ENCODE data around the gene NUP43. TPM values are rescaled to one million over a fixed set of nuclear protein-coding genes. Genes with fewer than 3 reads are reported as not detected.
A peak's percentile ranks its signal among the peaks of the same experiment; 100 is the strongest.

The NUP43 gene, protein sequence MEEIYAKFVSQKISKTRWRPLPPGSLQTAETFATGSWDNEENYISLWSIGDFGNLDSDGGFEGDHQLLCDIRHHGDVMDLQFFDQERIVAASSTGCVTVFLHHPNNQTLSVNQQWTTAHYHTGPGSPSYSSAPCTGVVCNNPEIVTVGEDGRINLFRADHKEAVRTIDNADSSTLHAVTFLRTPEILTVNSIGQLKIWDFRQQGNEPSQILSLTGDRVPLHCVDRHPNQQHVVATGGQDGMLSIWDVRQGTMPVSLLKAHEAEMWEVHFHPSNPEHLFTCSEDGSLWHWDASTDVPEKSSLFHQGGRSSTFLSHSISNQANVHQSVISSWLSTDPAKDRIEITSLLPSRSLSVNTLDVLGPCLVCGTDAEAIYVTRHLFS
- 10 to 100 TPM; 18.9 to 24.3 (median 22.6) TPM for total RNA-seq

- peaks cover 0 to 45% (median 15%) of the 10 kb centered on the region in 4 donors for H3K4me1 ChIP-seq
- H3K27ac ChIP-seq, result peak within 1 kb of the TSS; percentile 11 to 87 (median 84)
- TF ChIP-seq POLR2A (IDR thresholded peaks at IDR 0.05), result peak in 1 of 2 donors; percentile 22
- TF ChIP-seq EP300 (IDR thresholded peaks at IDR 0.05), result peak in 1 of 2 donors; percentile 92
- TF ChIP-seq, protein P1, sequence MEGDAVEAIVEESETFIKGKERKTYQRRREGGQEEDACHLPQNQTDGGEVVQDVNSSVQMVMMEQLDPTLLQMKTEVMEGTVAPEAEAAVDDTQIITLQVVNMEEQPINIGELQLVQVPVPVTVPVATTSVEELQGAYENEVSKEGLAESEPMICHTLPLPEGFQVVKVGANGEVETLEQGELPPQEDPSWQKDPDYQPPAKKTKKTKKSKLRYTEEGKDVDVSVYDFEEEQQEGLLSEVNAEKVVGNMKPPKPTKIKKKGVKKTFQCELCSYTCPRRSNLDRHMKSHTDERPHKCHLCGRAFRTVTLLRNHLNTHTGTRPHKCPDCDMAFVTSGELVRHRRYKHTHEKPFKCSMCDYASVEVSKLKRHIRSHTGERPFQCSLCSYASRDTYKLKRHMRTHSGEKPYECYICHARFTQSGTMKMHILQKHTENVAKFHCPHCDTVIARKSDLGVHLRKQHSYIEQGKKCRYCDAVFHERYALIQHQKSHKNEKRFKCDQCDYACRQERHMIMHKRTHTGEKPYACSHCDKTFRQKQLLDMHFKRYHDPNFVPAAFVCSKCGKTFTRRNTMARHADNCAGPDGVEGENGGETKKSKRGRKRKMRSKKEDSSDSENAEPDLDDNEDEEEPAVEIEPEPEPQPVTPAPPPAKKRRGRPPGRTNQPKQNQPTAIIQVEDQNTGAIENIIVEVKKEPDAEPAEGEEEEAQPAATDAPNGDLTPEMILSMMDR (IDR thresholded peaks at IDR 0.05), result peak; percentile 47 to 90 (median 53)
- peaks cover 0 to 33% (median 10%) of the 10 kb centered on the region in 3 donors for H3K36me3 ChIP-seq
- 6% methylated on average over 41 of the region's 41 CpGs for WGBS, 2 donors
- peak within 1 kb of the TSS; percentile 46 to 90 (median 77) for H3K4me3 ChIP-seq
- no peaks in the 10 kb centered on the region for H3K9me3 ChIP-seq
- no peaks in the 10 kb centered on the region for H3K27me3 ChIP-seq
- peak; percentile 92 to 97 for DNase-seq (ENCODE audit: low spot score in 2 of 2)
Observed at GRCh38 chr6:149746147-149746946, at the start of gene NUP43. Gene NUP43 (minus strand): TSS chr6:149746529. CDS start chr6:149746495, 34 bp downstream.

- Histone ChIP-seq H3K4me3 (no peak overlapping the region), H3K36me3 (peaks cover 0 to 27% (median 0%) of the 10 kb centered on the region in 3 donors), H3K9me3 (no peaks in the 10 kb centered on the region), H3K27ac (no peak overlapping the region), H3K4me1 (no peaks in the 10 kb centered on the region), H3K27me3 (no peaks in the 10 kb centered on the region)
- TF ChIP-seq EP300 (IDR thresholded peaks at IDR 0.05) (no peak), POLR2A (IDR thresholded peaks at IDR 0.05) (no peak)
- TF ChIP-seq, protein P1 (IDR thresholded peaks at IDR 0.05), result no peak
- WGBS, 2 donors, result 85 to 92% methylated on average over 3 of the region's 3 CpGs
- no peak for DNase-seq (ENCODE audit: low spot score in 2 of 2)
Observed at GRCh38 chr6:149783551-149783950, 37.2 kb upstream of the NUP43 start.

DNA sequence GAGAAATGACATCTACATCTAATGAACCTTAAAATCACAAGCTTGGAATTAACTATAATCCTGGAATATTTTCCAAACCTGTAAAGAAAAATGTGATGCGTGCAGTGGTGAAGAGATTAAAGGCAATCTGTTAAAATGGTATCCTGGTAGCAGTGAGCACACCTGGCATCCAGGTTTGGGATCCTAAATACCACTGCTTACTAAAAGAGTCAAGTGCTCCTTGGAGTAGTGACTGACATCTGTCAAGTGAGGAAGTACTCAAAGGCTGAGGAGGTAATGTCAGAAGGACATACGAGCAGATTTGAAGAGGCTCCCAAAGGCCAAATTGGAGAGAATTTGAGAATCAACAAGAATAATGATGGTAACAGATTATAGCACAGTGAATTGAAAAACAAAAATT is 36.0 kb upstream of the NUP43 start:
- Histone ChIP-seq H3K4me3 (no peak overlapping the region), H3K9me3 (no peaks in the 10 kb centered on the region), H3K4me1 (no peaks in the 10 kb centered on the region), H3K27ac (no peak overlapping the region), H3K27me3 (no peaks in the 10 kb centered on the region), H3K36me3 (peaks cover 0 to 35% (median 0%) of the 10 kb centered on the region in 3 donors)
- TF ChIP-seq EP300 (IDR thresholded peaks at IDR 0.05), result no peak
- TF ChIP-seq, protein P1 (IDR thresholded peaks at IDR 0.05), result no peak
- TF ChIP-seq POLR2A (IDR thresholded peaks at IDR 0.05), result no peak
- DNase-seq (ENCODE audit: low spot score in 2 of 2), result no peak
- 79 to 87% methylated on average over 2 of the region's 2 CpGs for WGBS, 2 donors

DNA sequence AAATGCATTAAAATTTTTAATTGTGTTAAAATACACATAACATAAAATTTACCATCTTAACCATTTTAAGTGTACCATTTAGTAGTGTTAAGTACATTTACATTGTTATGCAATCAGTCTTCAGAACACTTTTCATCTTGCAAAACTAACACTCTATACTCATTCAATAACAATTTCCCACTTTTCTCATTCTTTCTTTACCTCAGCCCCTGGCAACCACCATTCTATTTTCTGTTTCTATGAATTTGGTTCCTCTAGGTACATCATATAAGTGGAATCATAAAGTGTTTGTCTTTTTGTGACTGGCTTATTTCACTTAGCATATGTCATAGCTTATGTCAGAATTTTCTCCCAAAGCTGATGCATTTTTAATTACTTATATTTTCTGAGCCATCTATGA is 35.4 kb upstream of the NUP43 start:
- no peaks in the 10 kb centered on the region for H3K4me1 ChIP-seq
- no peak overlapping the region for H3K27ac ChIP-seq
- no peak for DNase-seq (ENCODE audit: low spot score in 2 of 2)
- TF ChIP-seq, protein P1 (IDR thresholded peaks at IDR 0.05), result no peak
- no peak for TF ChIP-seq EP300 (IDR thresholded peaks at IDR 0.05)
- H3K9me3 ChIP-seq, result no peaks in the 10 kb centered on the region
- H3K36me3 ChIP-seq, result peaks cover 0 to 36% (median 0%) of the 10 kb centered on the region in 3 donors
- no peak overlapping the region for H3K4me3 ChIP-seq
- H3K27me3 ChIP-seq, result no peaks in the 10 kb centered on the region

DNA sequence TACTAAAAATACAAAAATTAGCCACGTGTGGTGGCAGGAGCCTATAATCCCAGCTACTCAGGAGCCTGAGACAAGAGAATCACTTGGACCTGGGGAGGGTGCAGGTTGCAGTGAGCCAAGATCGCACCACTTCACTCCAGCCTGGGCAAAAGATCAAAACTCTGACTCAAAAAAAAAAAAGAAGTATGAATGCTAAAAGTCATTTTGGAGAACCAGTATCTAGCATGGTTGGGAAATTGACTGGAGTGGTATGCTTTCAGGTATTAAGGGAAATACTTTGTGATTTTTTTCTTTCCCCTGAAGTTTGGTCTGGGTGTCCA is 33.3 kb upstream of the NUP43 start:
- H3K27ac ChIP-seq, result no peak overlapping the region
- H3K36me3 ChIP-seq, result peaks cover 0 to 56% (median 0%) of the 10 kb centered on the region in 3 donors
- 48 to 91% methylated on average over 2 of the region's 2 CpGs for WGBS, 2 donors
- no peaks in the 10 kb centered on the region for H3K4me1 ChIP-seq
- DNase-seq (ENCODE audit: low spot score in 2 of 2), result no peak
- H3K4me3 ChIP-seq, result no peak overlapping the region
- TF ChIP-seq, protein P1 (IDR thresholded peaks at IDR 0.05), result no peak
- TF ChIP-seq POLR2A (IDR thresholded peaks at IDR 0.05) (no peak), EP300 (IDR thresholded peaks at IDR 0.05) (no peak)
- H3K27me3 ChIP-seq, result no peaks in the 10 kb centered on the region
- no peaks in the 10 kb centered on the region for H3K9me3 ChIP-seq

Data from tibial nerve (tissue), 4 donors.